PFSK-1 (cell line): ENCODE data around the gene RPEL1.
A peak's percentile ranks its signal among the peaks of the same experiment; 100 is the strongest.

ENCODE experiments used
- FOXP2 ChIP-seq: optimal IDR thresholded peaks from 2 replicates; pipeline ENCODE3; 2011; ENCODE audit warnings: borderline replicate concordance, control low read depth, inconsistent platforms; ENCODE audit not compliant: insufficient read depth; ENCODE audit errors: extremely low read length, extremely low read depth
- POLR2AphosphoS5 ChIP-seq: IDR thresholded peaks from 2 replicates; pipeline ENCODE4 v1.6.1; 2012; ENCODE audit warnings: low read depth, mild to moderate bottlenecking, control low read depth, low read length, moderate library complexity
- REST ChIP-seq, 2 experiments: IDR thresholded peaks; 2 replicates each; pipeline versions ENCODE4 v1.6.1 to v1.8.0; 2011 to 2012; ENCODE audit warnings: low read depth in 2 of 2, low read length in 2 of 2, control low read depth in 1 of 2, inconsistent platforms in 1 of 2, mild to moderate bottlenecking in 1 of 2, moderate library complexity in 1 of 2; ENCODE audit not compliant: insufficient read depth in 1 of 2
- SIN3A ChIP-seq: IDR thresholded peaks from 2 replicates; pipeline ENCODE4 v1.6.1; 2012; ENCODE audit warnings: mild to moderate bottlenecking, low read length, moderate library complexity, borderline replicate concordance; ENCODE audit not compliant: insufficient read depth
- TAF1 ChIP-seq: IDR thresholded peaks from 2 replicates; pipeline ENCODE4 v1.6.1; 2012; ENCODE audit warnings: low read length, control low read depth, borderline replicate concordance; ENCODE audit not compliant: insufficient read depth

The RPEL1 gene

GRCh38 chr10:103281753-103282152 is 36.1 kb downstream of the RPEL1 start:
- TF ChIP-seq POLR2AphosphoS5: no peak
- TF ChIP-seq FOXP2: no peak
- no peak for TF ChIP-seq TAF1
- peak in 1 of 2 experiments; percentile 44; a peak in 1 of 4 replicates for TF ChIP-seq REST (IDR thresholded peaks at IDR 0.05; ENCODE audit: insufficient read depth in 1 of 2, low read depth in 2 of 2, low read length in 2 of 2)
- TF ChIP-seq SIN3A: no peak

GRCh38 chr10:103282961-103283360 is 37.3 kb downstream of the RPEL1 start:
- TF ChIP-seq FOXP2: no peak
- no peak for TF ChIP-seq TAF1
- TF ChIP-seq SIN3A: no peak
- no peak for TF ChIP-seq POLR2AphosphoS5
- TF ChIP-seq REST (IDR thresholded peaks at IDR 0.05; ENCODE audit: insufficient read depth in 1 of 2, low read depth in 2 of 2, low read length in 2 of 2): no peak

GRCh38 chr10:103284170-103284569 is 38.5 kb downstream of the RPEL1 start:
- TF ChIP-seq SIN3A (no peak), REST (IDR thresholded peaks at IDR 0.05; ENCODE audit: insufficient read depth in 1 of 2, low read depth in 2 of 2, low read length in 2 of 2) (no peak), TAF1 (no peak), FOXP2 (no peak), POLR2AphosphoS5 (no peak)

DNA sequence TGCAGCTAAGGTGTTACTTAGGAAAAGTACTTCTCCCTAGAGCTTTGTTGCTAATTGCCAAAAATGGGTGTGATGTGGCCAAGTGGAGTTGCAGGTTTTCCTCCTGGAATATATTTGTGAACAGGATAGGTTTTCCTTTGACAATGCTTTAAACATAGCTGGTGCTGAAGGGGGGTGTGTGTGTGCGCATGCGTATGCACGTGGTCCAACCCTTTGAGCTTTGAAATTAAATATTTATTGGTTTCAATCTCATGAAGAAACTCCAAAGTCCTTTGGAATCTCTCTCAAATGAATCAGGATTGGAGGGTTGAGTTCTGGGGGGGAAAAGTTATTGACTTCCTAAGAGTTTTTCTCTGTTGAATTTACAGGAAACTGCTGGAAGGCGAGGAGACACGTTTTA is 42.3 kb downstream of the RPEL1 start:
- TF ChIP-seq POLR2AphosphoS5 (no peak), REST (IDR thresholded peaks at IDR 0.05; ENCODE audit: insufficient read depth in 1 of 2, low read depth in 2 of 2, low read length in 2 of 2) (no peak), SIN3A (no peak), FOXP2 (no peak), TAF1 (no peak)

- TF ChIP-seq FOXP2 (no peak), REST (IDR thresholded peaks at IDR 0.05; ENCODE audit: insufficient read depth in 1 of 2, low read depth in 2 of 2, low read length in 2 of 2) (no peak)
Measured at GRCh38 chr10:103291588-103291987, 45.9 kb downstream of the RPEL1 start.
